Glutamatergic neuron (in vitro differentiated cells): ENCODE measurements around the gene SLC6A20. TPM values are rescaled to one million over a fixed set of nuclear protein-coding genes. Genes with fewer than 3 reads are reported as not detected.

Experiments used
- DNase-seq: peaks from one replicate; pipeline ENCODE4 v3.0.0; 2022
- H3K27ac Mint-ChIP-seq: one replicate; pipeline ENCODE4 v1.8.0; 2020; ENCODE audit warnings: mild to moderate bottlenecking, mixed read lengths, inconsistent platforms; ENCODE audit not compliant: unreplicated experiment
- H3K27me3 Mint-ChIP-seq: one replicate; pipeline ENCODE4 v1.8.0; 2020; ENCODE audit warnings: mild to moderate bottlenecking, moderate library complexity, mixed read lengths, inconsistent platforms; ENCODE audit not compliant: unreplicated experiment
- H3K36me3 Mint-ChIP-seq: one replicate; pipeline ENCODE4 v1.8.0; 2020; ENCODE audit warnings: mild to moderate bottlenecking, mixed read lengths, inconsistent platforms; ENCODE audit not compliant: unreplicated experiment
- H3K4me1 Mint-ChIP-seq: one replicate; pipeline ENCODE4 v1.8.0; 2020; ENCODE audit warnings: mild to moderate bottlenecking, low read depth, mixed read lengths, inconsistent platforms; ENCODE audit not compliant: unreplicated experiment
- H3K4me3 Mint-ChIP-seq: one replicate; pipeline ENCODE4 v1.8.0; 2020; ENCODE audit warnings: mild to moderate bottlenecking, mixed read lengths, inconsistent platforms; ENCODE audit not compliant: unreplicated experiment
- H3K9me3 Mint-ChIP-seq: one replicate; pipeline ENCODE4 v1.8.0; 2020; ENCODE audit warnings: mild to moderate bottlenecking, moderate library complexity, mixed read lengths, inconsistent platforms; ENCODE audit not compliant: unreplicated experiment
- total RNA-seq: library from RNA; stranded (reverse); fragmentation: NEBNext Ultra II Directional; extraction: Animal tissue kit (Norgen Biotek cat#: 25700); gene quantifications from one replicate; pipeline ENCODE4 v1.2.1, GENCODE V29; 2021; ENCODE audit not compliant: unreplicated experiment
- TF ChIP-seq, protein P1 (sequence below): fragments of 200-600 bp; sonication (generic); IDR thresholded peaks from one replicate; pipeline ENCODE4 v1.5.0; 2021; ENCODE audit not compliant: partially characterized antibody, unreplicated experiment

Gene SLC6A20
- total RNA-seq, 1 donor from 2014 or later: not detected

DNA sequence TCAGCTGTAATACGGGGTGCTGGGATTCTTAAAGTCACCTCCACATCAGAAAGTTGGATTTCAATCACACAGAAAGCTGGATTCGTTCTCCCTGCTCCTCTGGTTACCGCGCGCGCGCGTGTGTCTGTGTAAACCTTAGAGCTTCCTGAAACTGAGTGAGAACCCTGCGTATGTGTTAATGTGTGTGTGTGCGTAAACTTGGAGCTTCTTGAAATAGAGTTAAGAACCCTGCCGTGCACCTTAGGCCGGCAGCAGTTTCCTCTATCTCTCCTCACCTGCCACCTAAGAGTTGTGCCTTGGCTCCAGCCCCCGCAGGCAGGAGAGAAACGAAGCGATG lies 45.1 kb upstream of the SLC6A20 start:
- peak; percentile 17 for DNase-seq
- Mint-ChIP-seq H3K36me3 (no peaks in the 10 kb centered on the region), H3K4me1 (no peaks in the 10 kb centered on the region), H3K9me3 (peaks cover 1% of the 10 kb centered on the region), H3K27ac (no peak overlapping the region), H3K27me3 (peaks cover 3% of the 10 kb centered on the region), H3K4me3 (peak overlapping the region; percentile 90)
- TF ChIP-seq, protein P1, sequence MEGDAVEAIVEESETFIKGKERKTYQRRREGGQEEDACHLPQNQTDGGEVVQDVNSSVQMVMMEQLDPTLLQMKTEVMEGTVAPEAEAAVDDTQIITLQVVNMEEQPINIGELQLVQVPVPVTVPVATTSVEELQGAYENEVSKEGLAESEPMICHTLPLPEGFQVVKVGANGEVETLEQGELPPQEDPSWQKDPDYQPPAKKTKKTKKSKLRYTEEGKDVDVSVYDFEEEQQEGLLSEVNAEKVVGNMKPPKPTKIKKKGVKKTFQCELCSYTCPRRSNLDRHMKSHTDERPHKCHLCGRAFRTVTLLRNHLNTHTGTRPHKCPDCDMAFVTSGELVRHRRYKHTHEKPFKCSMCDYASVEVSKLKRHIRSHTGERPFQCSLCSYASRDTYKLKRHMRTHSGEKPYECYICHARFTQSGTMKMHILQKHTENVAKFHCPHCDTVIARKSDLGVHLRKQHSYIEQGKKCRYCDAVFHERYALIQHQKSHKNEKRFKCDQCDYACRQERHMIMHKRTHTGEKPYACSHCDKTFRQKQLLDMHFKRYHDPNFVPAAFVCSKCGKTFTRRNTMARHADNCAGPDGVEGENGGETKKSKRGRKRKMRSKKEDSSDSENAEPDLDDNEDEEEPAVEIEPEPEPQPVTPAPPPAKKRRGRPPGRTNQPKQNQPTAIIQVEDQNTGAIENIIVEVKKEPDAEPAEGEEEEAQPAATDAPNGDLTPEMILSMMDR: no peak

DNA sequence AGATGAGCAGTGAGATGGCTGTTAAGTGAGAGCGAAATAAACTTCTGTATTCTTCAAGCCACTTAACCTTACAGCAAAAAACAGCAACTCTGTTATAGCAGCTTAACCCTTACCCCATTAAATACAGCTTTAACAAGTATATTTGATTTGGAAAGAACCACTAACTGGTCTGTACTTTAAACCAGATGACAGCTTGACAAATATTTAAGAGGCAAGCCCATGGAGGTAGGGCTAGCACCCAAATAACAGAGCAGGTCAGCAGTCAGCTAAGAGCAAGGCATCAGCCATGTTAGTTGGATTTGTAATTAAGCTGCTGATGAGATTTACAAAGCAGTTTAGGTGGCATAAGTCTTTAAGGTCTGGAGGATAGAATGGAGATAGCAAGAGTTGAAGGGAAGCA lies 42.1 kb upstream of the SLC6A20 start:
- Mint-ChIP-seq H3K27ac (no peak overlapping the region), H3K36me3 (no peaks in the 10 kb centered on the region), H3K27me3 (no peaks in the 10 kb centered on the region), H3K4me1 (no peaks in the 10 kb centered on the region), H3K9me3 (peaks cover 1% of the 10 kb centered on the region), H3K4me3 (no peak overlapping the region)
- no peak for DNase-seq
- TF ChIP-seq, protein P1: no peak

DNA sequence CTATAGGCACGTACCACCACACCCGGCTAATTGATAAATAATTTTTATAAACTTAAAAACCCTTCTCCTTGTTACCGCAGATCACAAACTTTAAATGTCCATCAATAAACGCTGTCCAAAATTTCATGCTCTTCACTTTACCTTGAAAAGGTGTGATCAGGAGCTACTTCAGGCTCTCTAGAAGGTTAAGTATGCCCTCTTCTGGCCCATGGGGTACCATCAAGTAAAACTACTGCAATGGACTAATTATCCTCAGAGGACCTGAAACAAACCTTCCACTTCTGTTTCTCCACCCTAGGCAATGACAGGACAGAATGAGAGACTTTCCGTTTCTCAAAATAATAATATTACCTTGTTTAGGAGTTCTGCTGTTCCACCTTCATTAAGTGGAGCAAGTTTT lies 36.4 kb upstream of the SLC6A20 start:
- Mint-ChIP-seq H3K27ac (no peak overlapping the region), H3K4me1 (no peaks in the 10 kb centered on the region), H3K9me3 (peaks cover 1% of the 10 kb centered on the region), H3K27me3 (no peaks in the 10 kb centered on the region), H3K36me3 (no peaks in the 10 kb centered on the region), H3K4me3 (no peak overlapping the region)
- TF ChIP-seq, protein P1: no peak
- no peak for DNase-seq

DNA sequence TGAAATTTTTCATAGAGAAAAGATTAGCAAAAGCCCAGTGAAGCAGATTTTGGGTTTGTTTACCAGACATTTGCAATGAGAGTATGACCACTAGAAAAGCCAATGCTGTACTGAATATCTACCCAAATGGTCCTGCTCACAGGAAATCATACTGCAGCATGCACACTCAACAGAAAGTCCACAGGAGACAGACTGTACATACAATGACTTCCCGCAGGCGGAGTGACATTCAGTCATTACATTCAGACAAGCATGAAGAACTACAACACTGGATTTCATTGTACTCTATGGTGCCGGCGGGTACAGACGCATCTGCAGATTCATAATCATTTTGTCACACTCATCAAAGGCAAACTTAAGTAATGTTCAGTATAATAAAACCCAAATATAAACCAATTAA lies 33.8 kb upstream of the SLC6A20 start:
- H3K9me3 Mint-ChIP-seq: no peaks in the 10 kb centered on the region

DNA sequence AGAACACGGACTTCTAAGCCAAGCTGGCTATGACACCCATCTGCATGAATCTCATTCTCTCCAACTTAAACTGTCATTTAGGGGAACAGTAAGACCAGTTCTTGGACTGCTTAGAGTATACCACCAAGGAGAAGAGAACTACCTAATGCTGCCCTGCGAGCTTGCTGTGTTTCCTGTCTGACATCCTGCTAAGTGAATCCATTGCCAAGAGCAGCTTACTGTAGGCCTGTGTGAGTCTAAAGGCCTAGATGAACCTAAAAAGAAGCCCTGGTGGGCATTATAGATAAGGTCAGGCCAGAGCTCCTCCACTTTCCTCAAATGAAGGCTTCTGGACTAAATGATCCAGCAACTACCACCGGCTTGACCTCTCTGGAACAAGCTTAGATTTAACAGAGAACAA lies 30.6 kb upstream of the SLC6A20 start:
- no peaks in the 10 kb centered on the region for H3K9me3 Mint-ChIP-seq
- H3K27ac Mint-ChIP-seq: no peak overlapping the region
- no peak for DNase-seq
- H3K36me3 Mint-ChIP-seq: no peaks in the 10 kb centered on the region
- no peaks in the 10 kb centered on the region for H3K27me3 Mint-ChIP-seq
- no peak overlapping the region for H3K4me3 Mint-ChIP-seq
- H3K4me1 Mint-ChIP-seq: no peaks in the 10 kb centered on the region
- TF ChIP-seq, protein P1: no peak

More for the DNA sequence above, 33.8 kb upstream of the SLC6A20 start:
- TF ChIP-seq, protein P1: no peak
- Mint-ChIP-seq H3K4me1 (no peaks in the 10 kb centered on the region), H3K27me3 (no peaks in the 10 kb centered on the region), H3K27ac (no peak overlapping the region), H3K4me3 (no peak overlapping the region), H3K36me3 (no peaks in the 10 kb centered on the region)
- no peak for DNase-seq
